ENCODE measurements around the gene REV3L. TPM values are rescaled to one million over a fixed set of nuclear protein-coding genes. Genes with fewer than 3 reads are reported as not detected.

The REV3L gene
- total and polyA plus RNA-seq, 2 of the 13 experiments (the other 11 are each of a cell fraction or from before 2014, with no cell fraction given) = 12.8 to 31.3 TPM

- no peak for TF ChIP-seq ARID4A (CRISPR knock-in tag; IDR thresholded peaks at IDR 0.05; ENCODE audit: borderline replicate concordance)
- TF ChIP-seq ZNF263 (CRISPR knock-in tag; IDR thresholded peaks at IDR 0.05) = no peak
- TF ChIP-seq KLF15 (CRISPR knock-in tag; IDR thresholded peaks at IDR 0.05; ENCODE audit: borderline replicate concordance) = no peak
- no peak for TF ChIP-seq TFDP2 (CRISPR knock-in tag; IDR thresholded peaks at IDR 0.05)
- TF ChIP-seq PHF21A (CRISPR knock-in tag; IDR thresholded peaks at IDR 0.05) = no peak
- TF ChIP-seq NAIF1 (CRISPR knock-in tag; IDR thresholded peaks at IDR 0.05; ENCODE audit: borderline replicate concordance) = no peak
These were observed 202.5 kb downstream of the REV3L start (continued) for GRCh38 chr6:111280445-111280955.

- H4K20me1 ChIP-seq (ENCODE audit: insufficient read depth, low read length) = no peaks in the 10 kb centered on the region
- no TSS peak for BruUV-seq (replicated peaks)
- no peak for ATAC-seq
- 57% methylated on average over 2 of the region's 2 CpGs for WGBS (ENCODE audit: low lambda C conversion rate)
- TF ChIP-seq HOXA3 (CRISPR knock-in tag; IDR thresholded peaks at IDR 0.05) (no peak), PPARG (CRISPR knock-in tag; conservative IDR thresholded peaks at IDR 0.05) (0 out of 2 replicates have a peak, but pooled peaks have one; percentile 24), PBX2 (CRISPR knock-in tag; IDR thresholded peaks at IDR 0.05) (no peak), ZNF550 (CRISPR knock-in tag; IDR thresholded peaks at IDR 0.05; ENCODE audit: borderline replicate concordance) (no peak)
- no peak for FAIRE-seq
- no peaks in the 10 kb centered on the region for H3K79me2 ChIP-seq (ENCODE audit: insufficient read depth, low read length)
- H3K9me3 ChIP-seq (ENCODE audit: low read length) = peaks cover 15% of the 10 kb centered on the region
- H3K4me1 ChIP-seq (ENCODE audit: insufficient read depth, low read length) = peaks cover 45% of the 10 kb centered on the region
- H3K27ac ChIP-seq (ENCODE audit: extremely low read length, insufficient read depth, low read length) = no peak overlapping the region
- H3K27me3 ChIP-seq (ENCODE audit: control insufficient read depth in 1 of 2, insufficient read depth in 2 of 2, low read length in 2 of 2) = no peaks in the 10 kb centered on the region
- peaks cover 11 to 28% of the 10 kb centered on the region in 2 experiments for H3K36me3 ChIP-seq (replicated peaks in 1 of 2; ENCODE audit: control insufficient read depth in 1 of 2, insufficient read depth in 2 of 2, low read length in 2 of 2)
- no peak overlapping the region for H2AFZ ChIP-seq (ENCODE audit: low read length)
- DNase-seq (ENCODE audit: low spot score) = no peak
- intact Hi-C loops (cut with micrococcal nuclease; ENCODE audit: unreplicated experiment) = no loop called here
- no peak overlapping the region for H3K4me2 ChIP-seq (ENCODE audit: low read depth, low read length)
- no peak overlapping the region for H3K4me3 ChIP-seq (replicated peaks in 1 of 3; ENCODE audit: insufficient read depth in 1 of 3, low read depth in 2 of 3, low read length in 3 of 3)
- no peak overlapping the region for H3K9ac ChIP-seq (ENCODE audit: insufficient read depth, low read depth, low read length)
- in situ Hi-C loops (cut with HindIII; ENCODE audit: extremely low pct_ligation_motif_present, low pct_unique_long_range_greater_than_20kb) = no loop called here
- POLR2A ChIA-PET = no interaction called here
- CTCF ChIA-PET (ENCODE audit: low intra/inter-chr PET ratio, low total read pairs) = no interaction called here
These were observed 204.3 kb downstream of the REV3L start for GRCh38 chr6:111278731-111279130.

Measured in HepG2 (cell line).